RWPE2 (cell line): ENCODE measurements around the gene ALOX5.
A peak's percentile ranks its signal among the peaks of the same experiment; 100 is the strongest.

ENCODE experiments used
- ATAC-seq: fragments of 200-7000 bp; cut with Tn5 transposase; 3 replicates; pipeline ENCODE4 v1.9.1; 2021; ENCODE audit warnings: low read depth
- DNase-seq: peaks from one replicate; pipeline ENCODE4 v3.0.0-alpha.2; 2020; ENCODE audit warnings: low spot score
- H3K27ac ChIP-seq: fragments of 450-650 bp; 2 replicates; pipeline ENCODE4 v1.5.1; 2017; ENCODE audit warnings: mild to moderate bottlenecking; ENCODE audit not compliant: poor library complexity, severe bottlenecking
- H3K27me3 ChIP-seq: fragments of 250-450 bp; sonication (Bioruptor Pico); 2 replicates; pipeline ENCODE4 v1.5.1; 2021; ENCODE audit warnings: mild to moderate bottlenecking, moderate library complexity; ENCODE audit not compliant: insufficient read depth, poor library complexity, severe bottlenecking
- H3K36me3 ChIP-seq: fragments of 250-450 bp; sonication (Bioruptor Pico); 2 replicates; pipeline ENCODE4 v1.5.1; 2020; ENCODE audit warnings: low read depth, mild to moderate bottlenecking, moderate library complexity
- H3K4me1 ChIP-seq: fragments of 250-450 bp; sonication (Bioruptor Pico); 2 replicates; pipeline ENCODE4 v1.5.1; 2021; ENCODE audit warnings: mild to moderate bottlenecking, moderate library complexity; ENCODE audit not compliant: insufficient read depth, poor library complexity, severe bottlenecking
- H3K4me3 ChIP-seq: fragments of 250-450 bp; sonication (Bioruptor Pico); 2 replicates; pipeline ENCODE4 v1.5.1; 2021; ENCODE audit warnings: mild to moderate bottlenecking, moderate library complexity; ENCODE audit not compliant: severe bottlenecking
- H3K9me3 ChIP-seq: fragments of 250-450 bp; sonication (Bioruptor Pico); 2 replicates; pipeline ENCODE4 v1.5.1; 2021; ENCODE audit warnings: mild to moderate bottlenecking, moderate library complexity; ENCODE audit not compliant: severe bottlenecking
- TF ChIP-seq, protein P1 (sequence below): fragments of 450-650 bp; IDR thresholded peaks from one replicate; pipeline ENCODE4 v1.5.1; 2017; ENCODE audit warnings: mild to moderate bottlenecking, moderate library complexity; ENCODE audit not compliant: poor library complexity, severe bottlenecking

The ALOX5 gene

DNA sequence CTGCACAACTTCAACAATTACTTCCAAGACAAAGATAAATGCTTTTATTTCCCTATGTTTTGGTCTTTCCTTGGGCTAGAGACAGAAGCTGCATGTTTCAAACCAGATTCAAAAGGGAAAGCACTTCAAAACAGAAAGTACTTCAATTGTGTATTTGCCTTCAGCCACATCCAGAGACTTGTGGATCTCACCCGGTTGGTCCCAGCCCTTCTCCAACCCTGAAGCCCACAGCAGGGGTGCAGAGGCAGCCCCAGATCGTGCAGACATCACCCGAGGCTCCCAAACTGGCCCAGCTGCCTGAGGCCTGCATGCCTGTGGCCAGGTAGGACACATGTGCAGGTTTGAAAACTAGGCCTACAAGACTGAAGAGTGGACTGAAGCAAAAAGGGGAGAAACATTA, 80.8 kb downstream of the ALOX5 start:
- TF ChIP-seq, protein P1, sequence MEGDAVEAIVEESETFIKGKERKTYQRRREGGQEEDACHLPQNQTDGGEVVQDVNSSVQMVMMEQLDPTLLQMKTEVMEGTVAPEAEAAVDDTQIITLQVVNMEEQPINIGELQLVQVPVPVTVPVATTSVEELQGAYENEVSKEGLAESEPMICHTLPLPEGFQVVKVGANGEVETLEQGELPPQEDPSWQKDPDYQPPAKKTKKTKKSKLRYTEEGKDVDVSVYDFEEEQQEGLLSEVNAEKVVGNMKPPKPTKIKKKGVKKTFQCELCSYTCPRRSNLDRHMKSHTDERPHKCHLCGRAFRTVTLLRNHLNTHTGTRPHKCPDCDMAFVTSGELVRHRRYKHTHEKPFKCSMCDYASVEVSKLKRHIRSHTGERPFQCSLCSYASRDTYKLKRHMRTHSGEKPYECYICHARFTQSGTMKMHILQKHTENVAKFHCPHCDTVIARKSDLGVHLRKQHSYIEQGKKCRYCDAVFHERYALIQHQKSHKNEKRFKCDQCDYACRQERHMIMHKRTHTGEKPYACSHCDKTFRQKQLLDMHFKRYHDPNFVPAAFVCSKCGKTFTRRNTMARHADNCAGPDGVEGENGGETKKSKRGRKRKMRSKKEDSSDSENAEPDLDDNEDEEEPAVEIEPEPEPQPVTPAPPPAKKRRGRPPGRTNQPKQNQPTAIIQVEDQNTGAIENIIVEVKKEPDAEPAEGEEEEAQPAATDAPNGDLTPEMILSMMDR = no peak
- Histone ChIP-seq H3K27me3 (no peaks in the 10 kb centered on the region), H3K4me1 (no peaks in the 10 kb centered on the region), H3K4me3 (no peak overlapping the region), H3K27ac (no peak overlapping the region), H3K36me3 (no peaks in the 10 kb centered on the region), H3K9me3 (no peaks in the 10 kb centered on the region)
- ATAC-seq = no peak
- DNase-seq = no peak

DNA sequence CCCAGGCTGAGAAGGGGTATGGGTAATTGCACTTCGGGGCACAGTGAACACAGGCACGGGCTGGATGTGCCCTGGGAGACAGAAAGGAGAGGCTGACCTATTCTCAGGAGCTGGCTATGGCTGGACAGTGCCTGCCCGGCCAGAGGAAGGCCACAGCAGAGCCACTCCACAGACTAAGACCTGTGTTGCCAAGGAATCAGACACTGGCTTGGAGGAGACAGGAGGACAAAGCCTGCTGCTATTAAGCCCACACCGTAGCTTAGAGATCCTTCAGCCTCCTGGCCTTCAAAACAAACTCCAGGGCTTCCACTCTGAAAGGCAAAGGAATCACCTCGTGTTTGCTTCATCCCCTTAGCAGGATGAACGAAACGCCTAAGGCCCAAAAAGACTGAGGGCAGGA, 82.2 kb downstream of the ALOX5 start:
- Histone ChIP-seq H3K27me3 (no peaks in the 10 kb centered on the region), H3K9me3 (no peaks in the 10 kb centered on the region), H3K4me3 (no peak overlapping the region), H3K27ac (no peak overlapping the region), H3K4me1 (no peaks in the 10 kb centered on the region), H3K36me3 (no peaks in the 10 kb centered on the region)
- 0 out of 3 replicates have a peak, but pooled peaks have one; percentile 27 for ATAC-seq
- TF ChIP-seq, protein P1 = no peak
- DNase-seq = no peak

DNA sequence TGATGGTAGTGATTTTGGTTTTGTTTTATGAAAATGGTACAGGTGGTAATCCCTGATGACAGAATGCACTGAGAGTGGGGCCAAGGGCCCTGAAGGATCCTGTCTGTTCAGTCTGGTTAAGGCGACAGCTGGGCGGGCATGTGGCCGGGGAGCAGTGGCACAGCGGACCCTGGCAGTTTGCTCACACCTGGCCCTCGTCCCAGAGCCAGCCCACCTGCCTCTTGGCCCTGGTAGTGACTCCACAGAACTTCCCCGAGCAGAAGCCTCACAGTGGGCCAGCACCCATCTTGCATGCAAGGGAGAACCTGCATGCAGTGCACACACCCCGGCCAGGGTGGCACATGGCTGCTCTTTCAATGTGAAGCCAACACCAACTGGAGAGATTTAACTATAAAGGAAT, 82.8 kb downstream of the ALOX5 start:
- TF ChIP-seq, protein P1 = no peak
- H3K27me3 ChIP-seq = no peaks in the 10 kb centered on the region
- DNase-seq (no peak), ATAC-seq (no peak)
- no peaks in the 10 kb centered on the region for H3K36me3 ChIP-seq
- H3K4me1 ChIP-seq = no peaks in the 10 kb centered on the region
- H3K27ac ChIP-seq = no peak overlapping the region
- no peaks in the 10 kb centered on the region for H3K9me3 ChIP-seq
- H3K4me3 ChIP-seq = no peak overlapping the region

DNA sequence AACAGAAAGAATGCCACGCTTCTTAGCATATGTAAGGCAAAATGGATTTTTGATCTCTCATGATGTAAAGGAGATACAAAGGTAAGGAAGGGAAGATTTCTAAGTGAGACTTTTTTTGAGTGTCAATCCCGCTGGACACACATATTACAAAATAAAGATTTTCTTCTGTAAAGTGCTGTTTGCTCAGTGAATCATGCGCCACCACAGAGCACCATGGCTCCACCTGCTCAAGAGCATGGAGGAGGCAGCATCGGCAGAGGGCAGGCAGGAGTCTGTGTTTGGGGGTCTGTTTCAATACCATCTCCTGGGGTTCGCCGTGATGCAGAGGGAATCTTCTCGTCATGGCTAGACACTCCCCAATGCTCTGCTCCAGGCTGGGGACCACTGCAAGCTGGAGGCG, 83.5 kb downstream of the ALOX5 start:
- Histone ChIP-seq H3K9me3 (no peaks in the 10 kb centered on the region), H3K4me1 (no peaks in the 10 kb centered on the region)

DNA sequence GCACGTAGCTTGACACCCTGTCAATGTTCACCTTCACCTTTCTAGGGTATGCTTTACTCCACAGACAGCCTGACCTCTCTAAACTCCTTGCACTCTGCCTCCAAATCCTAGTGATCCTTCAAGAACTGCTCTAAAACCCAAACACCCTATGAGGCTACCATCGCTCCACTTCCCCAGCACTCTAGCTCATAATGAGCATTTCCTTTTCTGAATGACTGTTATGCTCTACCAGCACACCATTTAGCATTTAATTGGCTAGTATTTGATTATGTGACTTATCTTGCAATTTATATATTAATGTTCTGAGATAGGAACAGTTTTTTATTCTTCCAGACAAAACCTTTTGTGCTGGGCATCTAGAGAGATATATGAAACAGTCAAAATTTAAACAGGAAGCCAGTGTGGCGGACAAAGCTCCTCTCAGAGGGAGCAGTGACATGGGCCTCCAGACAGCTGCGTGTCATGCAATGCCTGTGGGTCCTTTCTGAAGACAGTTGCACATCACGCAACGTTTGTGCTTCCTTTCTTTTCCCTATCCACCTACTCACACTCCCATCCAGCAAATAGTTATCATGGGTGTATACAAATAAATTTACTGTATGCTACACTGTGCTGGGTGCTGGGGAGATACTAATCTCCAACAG, 86.3 kb downstream of the ALOX5 start:
- Histone ChIP-seq H3K4me1 (no peaks in the 10 kb centered on the region), H3K9me3 (no peaks in the 10 kb centered on the region), H3K4me3 (no peak overlapping the region), H3K27me3 (no peaks in the 10 kb centered on the region), H3K27ac (no peak overlapping the region), H3K36me3 (no peaks in the 10 kb centered on the region)
- TF ChIP-seq, protein P1 = no peak
- no peak for DNase-seq
- ATAC-seq = no peak

More for the DNA sequence above, 83.5 kb downstream of the ALOX5 start:
- Histone ChIP-seq H3K27ac (no peak overlapping the region), H3K4me3 (no peak overlapping the region), H3K36me3 (no peaks in the 10 kb centered on the region), H3K27me3 (no peaks in the 10 kb centered on the region)
- no peak for DNase-seq
- TF ChIP-seq, protein P1 = no peak
- no peak for ATAC-seq
